Measurements from ENCODE around the gene EXOSC1. TPM values are rescaled to one million over a fixed set of nuclear protein-coding genes. Genes with fewer than 3 reads are reported as not detected.

The EXOSC1 gene, protein sequence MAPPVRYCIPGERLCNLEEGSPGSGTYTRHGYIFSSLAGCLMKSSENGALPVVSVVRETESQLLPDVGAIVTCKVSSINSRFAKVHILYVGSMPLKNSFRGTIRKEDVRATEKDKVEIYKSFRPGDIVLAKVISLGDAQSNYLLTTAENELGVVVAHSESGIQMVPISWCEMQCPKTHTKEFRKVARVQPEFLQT
- 30.9 and 34.2 TPM in 2 replicates for total RNA-seq

GRCh38 chr10:97445722-97446639 is at the start of gene EXOSC1, which contains the start of gene ZDHHC16:
Gene EXOSC1 (minus strand): TSS chr10:97446006. CDS start chr10:97445985, 21 bp downstream.
Gene ZDHHC16 (plus strand): TSS chr10:97446175. CDS start chr10:97451676, 5,501 bp downstream.
- no peaks in the 10 kb centered on the region for H3K27me3 ChIP-seq (ENCODE audit: control insufficient read depth, insufficient read depth, low read length)
- FAIRE-seq: no peak
- peak within 1 kb of the TSS; percentile 63 for H3K4me3 ChIP-seq (ENCODE audit: low read depth, low read length)
- DNase-seq (ENCODE audit: low read depth): peak; percentile 96
- peak; percentile 19 for TF ChIP-seq CTCF (IDR thresholded peaks at IDR 0.05; ENCODE audit: insufficient read depth, low read length, severe bottlenecking)
- H3K36me3 ChIP-seq (ENCODE audit: control insufficient read depth, insufficient read depth, low read length): peaks cover 1% of the 10 kb centered on the region

- no peak for TF ChIP-seq CTCF (IDR thresholded peaks at IDR 0.05; ENCODE audit: insufficient read depth, low read length, severe bottlenecking)
- peaks cover 3% of the 10 kb centered on the region for H3K36me3 ChIP-seq (ENCODE audit: control insufficient read depth, insufficient read depth, low read length)
- no peaks in the 10 kb centered on the region for H3K27me3 ChIP-seq (ENCODE audit: control insufficient read depth, insufficient read depth, low read length)
- no peak overlapping the region for H3K4me3 ChIP-seq (ENCODE audit: low read depth, low read length)
- FAIRE-seq (peak; percentile 7), DNase-seq (ENCODE audit: low read depth) (peak; percentile 48)
Observed at GRCh38 chr10:97494863-97495506, 49.2 kb upstream of the EXOSC1 start.

GRCh38 chr10:97494151-97494550 is 48.3 kb upstream of the EXOSC1 start:
- Histone ChIP-seq H3K27me3 (ENCODE audit: control insufficient read depth, insufficient read depth, low read length) (no peaks in the 10 kb centered on the region), H3K36me3 (ENCODE audit: control insufficient read depth, insufficient read depth, low read length) (peaks cover 3% of the 10 kb centered on the region), H3K4me3 (ENCODE audit: low read depth, low read length) (no peak overlapping the region)
- TF ChIP-seq CTCF (IDR thresholded peaks at IDR 0.05; ENCODE audit: insufficient read depth, low read length, severe bottlenecking): no peak
- DNase-seq (ENCODE audit: low read depth) (no peak), FAIRE-seq (no peak)

GRCh38 chr10:97490592-97490991 is 44.8 kb upstream of the EXOSC1 start:
- H3K36me3 ChIP-seq (ENCODE audit: control insufficient read depth, insufficient read depth, low read length): peaks cover 1% of the 10 kb centered on the region
- no peak for TF ChIP-seq CTCF (IDR thresholded peaks at IDR 0.05; ENCODE audit: insufficient read depth, low read length, severe bottlenecking)
- H3K4me3 ChIP-seq (ENCODE audit: low read depth, low read length): no peak overlapping the region
- DNase-seq (ENCODE audit: low read depth): no peak
- FAIRE-seq: peak; percentile 52
- H3K27me3 ChIP-seq (ENCODE audit: control insufficient read depth, insufficient read depth, low read length): no peaks in the 10 kb centered on the region

- DNase-seq (ENCODE audit: low read depth) (no peak), FAIRE-seq (no peak)
- no peaks in the 10 kb centered on the region for H3K27me3 ChIP-seq (ENCODE audit: control insufficient read depth, insufficient read depth, low read length)
- TF ChIP-seq CTCF (IDR thresholded peaks at IDR 0.05; ENCODE audit: insufficient read depth, low read length, severe bottlenecking): no peak
- peaks cover 6% of the 10 kb centered on the region for H3K36me3 ChIP-seq (ENCODE audit: control insufficient read depth, insufficient read depth, low read length)
- no peak overlapping the region for H3K4me3 ChIP-seq (ENCODE audit: low read depth, low read length)
Observed at GRCh38 chr10:97485647-97486281, 40.0 kb upstream of the EXOSC1 start.

Data from bronchial epithelial cell (primary cell).